GM12891 (cell line): ENCODE data around the gene ACOT8.

Experiments used
- POLR2A ChIP-seq: IDR thresholded peaks from 2 replicates; pipeline ENCODE4 v1.6.1; 2011; ENCODE audit warnings: low read depth, low read length, control low read depth
- POLR2AphosphoS5 ChIP-seq: IDR thresholded peaks from 2 replicates; pipeline ENCODE4 v1.6.1; 2011; ENCODE audit warnings: low read depth, low read length, control low read depth
- TAF1 ChIP-seq: IDR thresholded peaks from 2 replicates; pipeline ENCODE4 v1.6.1; 2011; ENCODE audit warnings: low read depth, low read length, control low read depth

DNA sequence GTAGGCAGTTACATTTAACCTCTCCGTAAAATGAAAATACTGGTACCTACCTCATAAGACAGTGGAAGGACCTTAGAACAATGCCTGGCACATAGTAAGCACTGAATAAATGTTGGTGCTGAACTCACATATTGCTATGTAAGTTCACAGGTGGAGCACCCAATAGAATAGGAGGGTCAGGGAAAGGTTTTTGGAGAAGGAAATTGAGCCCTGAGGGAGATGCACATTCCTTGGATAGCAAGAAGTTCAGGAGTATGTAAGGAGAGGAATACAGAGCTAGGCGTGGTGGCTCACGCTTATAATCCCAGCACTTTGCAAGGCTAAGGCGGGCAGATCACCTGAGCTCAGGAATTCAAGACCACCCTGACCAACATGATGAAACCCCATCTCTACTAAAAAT is 37.7 kb downstream of the ACOT8 start:
- no peak for TF ChIP-seq POLR2AphosphoS5
- no peak for TF ChIP-seq POLR2A
- no peak for TF ChIP-seq TAF1
